Activated CD4-positive, alpha-beta memory T cell treated with anti-CD3 and anti-CD28 coated beads for 36 hours (primary cell): ENCODE data around the gene ABCA3. TPM values are rescaled to one million over a fixed set of nuclear protein-coding genes. Genes with fewer than 3 reads are reported as not detected.
"Not testable (repeated sequence)": the region's sequence is repeated elsewhere in the genome, so short reads cannot be mapped to it uniquely, and the experiment has no call there.

ENCODE experiments used
- CTCF ChIA-PET: fragments of 350-600 bp; sonication (Branson Sonifier 250); formaldehyde crosslinking; loops from one replicate; lab custom pipeline; 2021; ENCODE audit warnings: antibody characterized with exemption, inconsistent platforms; lab: Charles Lee
- POLR2A ChIA-PET: fragments of 350-600 bp; sonication (Branson Sonifier 250); formaldehyde crosslinking; loops from one replicate; lab custom pipeline; 2021; ENCODE audit warnings: antibody characterized with exemption; lab: Charles Lee
- DNase-seq: peaks from one replicate; pipeline ENCODE4 v3.0.0-alpha.2; 2020
- H3K27ac Mint-ChIP-seq: one replicate; pipeline ENCODE4 v1.8.0; 2021; ENCODE audit warnings: mixed read lengths
- H3K27me3 Mint-ChIP-seq: one replicate; pipeline ENCODE4 v1.8.0; 2021; ENCODE audit warnings: mixed read lengths
- H3K36me3 Mint-ChIP-seq: one replicate; pipeline ENCODE4 v1.8.0; 2021; ENCODE audit warnings: mixed read lengths
- H3K4me1 Mint-ChIP-seq: one replicate; pipeline ENCODE4 v1.8.0; 2021; ENCODE audit warnings: low read depth, mixed read lengths
- H3K4me3 Mint-ChIP-seq: one replicate; pipeline ENCODE4 v1.8.0; 2021; ENCODE audit warnings: mild to moderate bottlenecking, mixed read lengths
- H3K9me3 Mint-ChIP-seq: one replicate; pipeline ENCODE4 v1.8.0; 2021; ENCODE audit warnings: mixed read lengths
- intact Hi-C: fragments of 100-400 bp; cut with micrococcal nuclease; formaldehyde crosslinking; loops from one replicate; pipeline ENCODE4 v1.15.1; 2023
- total RNA-seq, 2 experiments: library from RNA; stranded (reverse); gene quantifications; one replicate each; pipeline ENCODE4 v1.2.3, GENCODE V29; 2021

The ABCA3 gene
- 1 to 10 TPM; 6.1 to 6.4 TPM for total RNA-seq

DNA sequence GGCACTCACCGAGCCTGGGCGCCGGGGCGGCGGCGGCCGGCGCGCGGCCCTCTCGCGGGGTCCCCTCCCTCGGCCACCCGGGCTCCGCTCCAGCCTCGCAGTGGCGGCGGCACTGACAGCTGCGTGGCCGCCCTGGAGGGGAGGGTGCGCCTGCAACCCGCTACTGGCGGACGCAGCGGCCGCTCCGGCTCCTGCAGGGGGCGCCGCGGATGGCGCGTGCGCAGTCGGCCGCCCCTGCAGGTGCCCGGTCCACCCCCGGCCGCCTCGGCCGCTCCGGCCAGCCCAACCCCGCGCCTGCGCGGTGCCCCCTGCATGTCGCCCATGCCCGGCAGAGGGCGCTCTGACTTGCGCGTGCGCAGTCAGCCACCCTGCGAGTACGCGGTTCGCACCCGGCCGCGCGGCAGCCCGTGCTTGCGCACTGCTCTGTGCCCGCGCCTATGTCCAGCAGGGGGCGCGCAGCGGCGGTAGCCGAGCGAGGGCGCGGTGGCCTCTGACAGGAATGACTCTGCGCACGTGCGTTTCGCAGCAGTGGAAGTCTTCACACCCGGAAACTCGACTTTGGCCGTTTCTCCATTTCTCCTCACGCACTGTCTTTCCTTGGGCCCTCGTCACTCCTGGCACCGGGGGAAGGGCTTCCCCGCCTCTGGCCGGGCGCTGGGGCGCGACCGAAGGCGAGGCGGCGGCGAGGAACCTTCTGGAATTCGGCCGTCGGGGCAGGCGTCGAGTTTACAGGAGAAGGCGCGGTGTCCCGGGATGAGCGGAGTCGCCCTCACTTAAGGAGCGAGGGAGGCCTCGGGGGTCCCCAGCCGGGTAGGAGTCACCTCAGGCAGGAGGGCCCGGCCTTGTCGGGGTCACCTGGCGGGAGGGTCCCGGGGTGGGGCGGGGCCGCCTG is at the start of gene ABCA3:
Gene ABCA3 (minus strand): TSS at position 165 of the 892 bp plus-strand sequence. CDS start 14,262 bp downstream, outside the sequence.
- CTCF ChIA-PET = interaction anchor here (0.6 to 1.4 kb wide), 14 partner anchors 17 to 174 kb away, joined by 3 to 7 read pairs (median 4); partner anchors contain the start of genes CCNF, ECI1 and TEDC2
- Mint-ChIP-seq H3K27me3 (peaks cover 4% of the 10 kb centered on the region), H3K4me1 (peaks cover 22% of the 10 kb centered on the region), H3K4me3 (peak within 1 kb of the TSS; percentile 76), H3K9me3 (no peaks in the 10 kb centered on the region), H3K27ac (no peak within 1 kb of the TSS), H3K36me3 (peaks cover 2% of the 10 kb centered on the region)
- POLR2A ChIA-PET = no interaction called here
- DNase-seq = peak; percentile 98
- intact Hi-C loops = loop anchor here (1.0 to 2.0 kb wide), 3 partner anchors 88 to 160 kb away; partner anchors contain the start of gene CCNF

DNA sequence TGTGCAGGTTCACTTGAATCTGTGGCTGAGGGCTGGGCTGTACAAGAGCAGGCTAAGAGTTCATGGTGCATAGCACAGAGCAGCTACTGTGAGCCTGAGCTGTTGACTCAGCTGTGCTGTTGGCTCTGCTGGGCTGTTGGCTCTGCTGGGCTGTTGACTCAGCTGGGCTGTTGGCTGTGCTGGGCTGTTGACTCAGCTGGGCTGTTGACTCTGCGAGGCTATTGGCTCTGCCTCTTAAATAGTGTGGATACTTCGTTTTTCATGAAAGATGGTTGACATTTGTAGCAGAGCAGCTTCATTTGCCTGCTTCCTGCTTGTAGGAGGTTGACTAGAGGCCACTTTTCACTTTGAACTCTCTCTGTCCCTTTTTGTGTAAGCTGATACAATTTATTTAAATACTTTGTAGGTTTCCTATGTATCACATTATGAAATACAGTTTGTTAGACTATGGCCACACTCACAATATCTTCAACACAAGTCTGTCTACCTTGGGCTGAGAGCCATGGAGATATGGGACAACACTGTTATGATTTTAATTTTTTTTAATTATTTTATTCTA is 48.4 kb upstream of the ABCA3 start:
- no peak overlapping the region for H3K4me3 Mint-ChIP-seq
- no peak for DNase-seq
- H3K27me3 Mint-ChIP-seq = peaks cover 3% of the 10 kb centered on the region
- H3K36me3 Mint-ChIP-seq = peaks cover 3% of the 10 kb centered on the region
- POLR2A ChIA-PET = no interaction called here
- peaks cover 8% of the 10 kb centered on the region for H3K9me3 Mint-ChIP-seq
- no peak overlapping the region for H3K27ac Mint-ChIP-seq
- peaks cover 3% of the 10 kb centered on the region for H3K4me1 Mint-ChIP-seq
- CTCF ChIA-PET = no interaction called here
- intact Hi-C loops = no loop called here

DNA sequence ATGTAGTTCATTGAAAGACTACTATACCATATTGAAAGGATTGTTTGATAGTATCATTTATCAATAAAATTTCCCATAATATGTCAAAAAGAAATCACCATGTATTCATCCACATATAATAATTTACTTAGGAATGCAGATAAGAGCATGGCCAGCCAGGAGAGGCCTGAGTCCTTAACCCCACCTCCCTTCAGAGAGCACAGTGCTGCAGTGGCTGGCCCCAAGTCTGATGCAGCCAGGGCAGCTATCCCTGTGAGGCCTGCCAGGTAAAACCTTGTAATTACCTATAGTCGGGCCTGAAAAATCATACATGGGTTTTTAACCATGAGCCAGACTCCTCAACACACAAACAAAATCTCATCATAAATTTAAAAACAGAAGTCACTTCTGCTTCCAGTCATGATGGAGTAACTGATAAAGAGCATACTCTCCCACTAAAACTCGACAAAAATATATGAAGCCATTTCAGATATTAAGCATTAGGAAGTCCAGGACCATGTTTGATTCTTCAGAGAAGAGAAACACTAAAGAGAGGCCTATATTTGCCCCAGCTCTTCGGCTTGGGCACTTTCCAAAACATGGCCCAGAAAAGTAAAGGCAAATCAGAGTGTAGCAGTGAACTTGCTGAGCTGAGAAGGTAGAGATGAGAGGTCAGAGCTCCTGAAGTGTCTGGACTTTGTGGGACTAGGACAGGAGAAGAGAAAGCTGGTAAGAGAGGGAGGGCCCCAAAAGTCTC is 47.8 kb upstream of the ABCA3 start:
- H3K27me3 Mint-ChIP-seq = peaks cover 3% of the 10 kb centered on the region
- POLR2A ChIA-PET = no interaction called here
- DNase-seq = no peak
- intact Hi-C loops = no loop called here
- no peak overlapping the region for H3K27ac Mint-ChIP-seq
- peaks cover 8% of the 10 kb centered on the region for H3K9me3 Mint-ChIP-seq
- peaks cover 3% of the 10 kb centered on the region for H3K36me3 Mint-ChIP-seq
- no peak overlapping the region for H3K4me3 Mint-ChIP-seq
- peaks cover 3% of the 10 kb centered on the region for H3K4me1 Mint-ChIP-seq
- CTCF ChIA-PET = no interaction called here

DNA sequence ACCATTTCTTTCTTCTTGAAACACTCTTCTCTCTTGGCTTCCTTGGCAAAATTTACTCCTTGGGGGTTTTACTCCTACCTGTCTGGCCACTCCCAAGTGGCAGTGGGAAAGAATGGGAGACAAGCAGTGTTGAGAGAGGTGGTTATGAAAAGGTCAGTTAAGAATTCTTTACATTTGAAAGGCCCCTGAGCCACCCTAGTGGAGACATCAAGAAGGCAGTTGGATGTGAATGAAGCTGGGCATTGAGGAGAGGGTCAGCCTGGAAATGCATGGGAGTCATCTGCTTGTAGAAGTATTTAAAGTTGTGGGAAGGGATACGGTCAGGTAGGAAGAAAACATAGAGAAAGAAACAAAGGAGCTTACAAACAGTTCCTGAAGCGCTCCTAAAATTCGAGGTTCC is 46.5 kb upstream of the ABCA3 start:
- POLR2A ChIA-PET = no interaction called here
- intact Hi-C loops = no loop called here
- peaks cover 3% of the 10 kb centered on the region for H3K4me1 Mint-ChIP-seq
- peaks cover 8% of the 10 kb centered on the region for H3K9me3 Mint-ChIP-seq
- peaks cover 3% of the 10 kb centered on the region for H3K27me3 Mint-ChIP-seq
- H3K36me3 Mint-ChIP-seq = peaks cover 3% of the 10 kb centered on the region
- CTCF ChIA-PET = no interaction called here
- H3K27ac Mint-ChIP-seq = no peak overlapping the region
- DNase-seq = no peak
- no peak overlapping the region for H3K4me3 Mint-ChIP-seq

DNA sequence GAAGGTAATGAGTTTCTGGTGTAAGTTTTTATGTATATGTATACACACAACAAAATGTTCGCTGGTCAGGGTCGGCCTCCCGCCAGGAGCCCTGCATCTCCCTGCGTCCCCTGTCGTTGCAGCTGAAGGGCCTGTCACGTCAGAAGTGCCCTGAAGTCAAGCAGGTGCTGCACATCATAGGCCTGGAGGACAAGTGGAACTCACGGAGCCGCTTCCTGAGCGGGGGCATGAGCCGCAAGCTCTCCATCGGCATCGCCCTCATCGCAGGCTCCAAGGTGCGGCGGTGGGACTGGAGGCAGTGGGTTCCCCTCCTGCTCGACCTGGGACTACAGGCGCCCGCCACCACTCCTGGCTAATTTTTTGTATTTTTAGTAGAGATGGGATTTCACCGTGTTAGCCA is 45.5 kb upstream of the ABCA3 start:
- DNase-seq, POLR2A ChIA-PET, CTCF ChIA-PET, intact Hi-C loops, H3K4me1 Mint-ChIP-seq, H3K4me3 Mint-ChIP-seq, H3K36me3 Mint-ChIP-seq, H3K27me3 Mint-ChIP-seq, H3K9me3 Mint-ChIP-seq, H3K27ac Mint-ChIP-seq: not testable (repeated sequence)

GRCh38 chr16:2385190-2385836 is 44.8 kb upstream of the ABCA3 start:
- POLR2A ChIA-PET = no interaction called here
- H3K27ac Mint-ChIP-seq = no peak overlapping the region
- peaks cover 3% of the 10 kb centered on the region for H3K36me3 Mint-ChIP-seq
- no peak overlapping the region for H3K4me3 Mint-ChIP-seq
- DNase-seq = no peak
- peaks cover 3% of the 10 kb centered on the region for H3K27me3 Mint-ChIP-seq
- CTCF ChIA-PET = no interaction called here
- H3K9me3 Mint-ChIP-seq = peaks cover 8% of the 10 kb centered on the region
- intact Hi-C loops = no loop called here
- peaks cover 3% of the 10 kb centered on the region for H3K4me1 Mint-ChIP-seq

DNA sequence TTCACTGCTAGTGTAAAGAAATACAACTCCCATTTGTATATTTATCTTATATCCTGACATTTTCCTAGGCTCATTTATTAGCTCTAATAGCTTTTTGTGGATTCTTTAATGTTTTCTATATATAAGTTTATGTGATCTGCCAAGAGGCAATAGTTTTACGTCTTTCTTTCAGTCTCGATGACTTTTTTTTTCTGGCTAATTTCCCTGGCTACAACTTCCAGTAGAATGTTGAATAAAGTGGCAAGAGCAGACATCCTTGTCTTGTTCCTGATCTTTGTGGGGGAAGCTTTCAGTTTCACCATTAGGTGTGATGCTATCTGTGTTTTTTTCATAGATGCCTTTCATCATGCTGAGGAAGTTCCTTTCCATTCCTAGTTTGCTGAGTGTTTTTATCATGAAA is 43.9 kb upstream of the ABCA3 start:
- Mint-ChIP-seq H3K27ac (no peak overlapping the region), H3K9me3 (peaks cover 8% of the 10 kb centered on the region), H3K27me3 (peaks cover 3% of the 10 kb centered on the region), H3K4me3 (no peak overlapping the region), H3K36me3 (peaks cover 3% of the 10 kb centered on the region), H3K4me1 (peaks cover 3% of the 10 kb centered on the region)
- no peak for DNase-seq
- ChIA-PET POLR2A (no interaction called here), CTCF (interaction anchor here (0.7 kb wide), 1 partner anchor 14 kb away, joined by 3 read pairs; no protein-coding TSS in a partner anchor)
- intact Hi-C loops = no loop called here

- Mint-ChIP-seq H3K9me3 (peaks cover 2% of the 10 kb centered on the region), H3K27me3 (peaks cover 3% of the 10 kb centered on the region), H3K27ac (no peak overlapping the region), H3K36me3 (peaks cover 2% of the 10 kb centered on the region), H3K4me1 (peaks cover 3% of the 10 kb centered on the region), H3K4me3 (no peak overlapping the region)
- POLR2A ChIA-PET = no interaction called here
- CTCF ChIA-PET = no interaction called here
- no peak for DNase-seq
- intact Hi-C loops = no loop called here
Observed at GRCh38 chr16:2383501-2383900, 43.0 kb upstream of the ABCA3 start.

- no peak overlapping the region for H3K4me3 Mint-ChIP-seq
- POLR2A ChIA-PET = no interaction called here
- no peaks in the 10 kb centered on the region for H3K9me3 Mint-ChIP-seq
- CTCF ChIA-PET = no interaction called here
- H3K36me3 Mint-ChIP-seq = no peaks in the 10 kb centered on the region
- intact Hi-C loops = no loop called here
- DNase-seq = no peak
- peaks cover 11% of the 10 kb centered on the region for H3K27me3 Mint-ChIP-seq
- H3K27ac Mint-ChIP-seq = no peak overlapping the region
- H3K4me1 Mint-ChIP-seq = no peaks in the 10 kb centered on the region
Observed at GRCh38 chr16:2374644-2375043, 34.1 kb upstream of the ABCA3 start.

DNA sequence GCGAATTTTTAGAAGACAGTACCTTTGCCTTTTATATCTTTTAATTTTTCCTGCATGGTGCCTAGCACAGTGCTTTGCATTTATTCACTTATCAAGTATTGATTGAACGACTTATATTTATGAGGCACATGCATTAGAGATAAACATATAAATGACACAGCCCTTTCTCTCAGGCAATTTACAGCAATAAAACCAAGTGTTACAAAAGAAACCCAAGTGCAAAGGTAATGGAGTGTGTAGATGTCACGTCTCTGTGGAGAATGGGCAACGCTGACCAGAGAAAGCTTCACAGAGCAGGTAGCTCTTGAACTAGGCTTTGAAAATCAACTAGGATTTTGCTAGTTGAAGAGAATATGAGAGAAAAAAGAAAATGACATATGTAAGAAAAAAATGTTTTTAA is 32.6 kb upstream of the ABCA3 start:
- H3K36me3 Mint-ChIP-seq = no peaks in the 10 kb centered on the region
- H3K27me3 Mint-ChIP-seq = peaks cover 15% of the 10 kb centered on the region
- ChIA-PET CTCF (no interaction called here), POLR2A (no interaction called here)
- no peaks in the 10 kb centered on the region for H3K9me3 Mint-ChIP-seq
- no peaks in the 10 kb centered on the region for H3K4me1 Mint-ChIP-seq
- no peak for DNase-seq
- intact Hi-C loops = no loop called here
- H3K4me3 Mint-ChIP-seq = no peak overlapping the region
- no peak overlapping the region for H3K27ac Mint-ChIP-seq

GRCh38 chr16:2372684-2373083 is 32.2 kb upstream of the ABCA3 start:
- H3K4me3 Mint-ChIP-seq = no peak overlapping the region
- no peaks in the 10 kb centered on the region for H3K4me1 Mint-ChIP-seq
- no peak for DNase-seq
- intact Hi-C loops = no loop called here
- H3K27ac Mint-ChIP-seq = no peak overlapping the region
- H3K9me3 Mint-ChIP-seq = no peaks in the 10 kb centered on the region
- H3K36me3 Mint-ChIP-seq = no peaks in the 10 kb centered on the region
- peaks cover 18% of the 10 kb centered on the region for H3K27me3 Mint-ChIP-seq
- CTCF ChIA-PET = no interaction called here
- POLR2A ChIA-PET = no interaction called here

- H3K4me1 Mint-ChIP-seq = no peaks in the 10 kb centered on the region
- H3K27ac Mint-ChIP-seq = no peak overlapping the region
- no peaks in the 10 kb centered on the region for H3K36me3 Mint-ChIP-seq
- ChIA-PET CTCF (no interaction called here), POLR2A (no interaction called here)
- H3K9me3 Mint-ChIP-seq = no peaks in the 10 kb centered on the region
- no peak overlapping the region for H3K4me3 Mint-ChIP-seq
- DNase-seq = no peak
- intact Hi-C loops = no loop called here
- H3K27me3 Mint-ChIP-seq = peaks cover 21% of the 10 kb centered on the region
Observed at GRCh38 chr16:2371421-2371820, 30.9 kb upstream of the ABCA3 start.
